ENCODE results near the gene ERFE. TPM values are rescaled to one million over a fixed set of nuclear protein-coding genes. Genes with fewer than 3 reads are reported as not detected.
"Not testable (repeated sequence)": the region's sequence is repeated elsewhere in the genome, so short reads cannot be mapped to it uniquely, and the experiment has no call there.

The ERFE gene
- total RNA-seq, 1 donor from 2014 or later: not detected

GRCh38 chr2:238114851-238115660 is 43.7 kb upstream of the ERFE start:
- Mint-ChIP-seq H3K4me3 (no peak overlapping the region), H3K4me1 (no peaks in the 10 kb centered on the region), H3K27ac (no peak overlapping the region), H3K36me3 (no peaks in the 10 kb centered on the region), H3K27me3 (ENCODE audit: insufficient read depth, low read depth) (peaks cover 13% of the 10 kb centered on the region), H3K9me3 (peaks cover 21% of the 10 kb centered on the region)
- no peaks in the 10 kb centered on the region for H3F3A ChIP-seq (ENCODE audit: low read depth)
- no peak for DNase-seq (ENCODE audit: low spot score)
- no peak for TF ChIP-seq EZH2 (IDR thresholded peaks at IDR 0.05)
- TF ChIP-seq EZH2phosphoT487 (IDR thresholded peaks at IDR 0.05): no peak
- TF ChIP-seq, protein P1, sequence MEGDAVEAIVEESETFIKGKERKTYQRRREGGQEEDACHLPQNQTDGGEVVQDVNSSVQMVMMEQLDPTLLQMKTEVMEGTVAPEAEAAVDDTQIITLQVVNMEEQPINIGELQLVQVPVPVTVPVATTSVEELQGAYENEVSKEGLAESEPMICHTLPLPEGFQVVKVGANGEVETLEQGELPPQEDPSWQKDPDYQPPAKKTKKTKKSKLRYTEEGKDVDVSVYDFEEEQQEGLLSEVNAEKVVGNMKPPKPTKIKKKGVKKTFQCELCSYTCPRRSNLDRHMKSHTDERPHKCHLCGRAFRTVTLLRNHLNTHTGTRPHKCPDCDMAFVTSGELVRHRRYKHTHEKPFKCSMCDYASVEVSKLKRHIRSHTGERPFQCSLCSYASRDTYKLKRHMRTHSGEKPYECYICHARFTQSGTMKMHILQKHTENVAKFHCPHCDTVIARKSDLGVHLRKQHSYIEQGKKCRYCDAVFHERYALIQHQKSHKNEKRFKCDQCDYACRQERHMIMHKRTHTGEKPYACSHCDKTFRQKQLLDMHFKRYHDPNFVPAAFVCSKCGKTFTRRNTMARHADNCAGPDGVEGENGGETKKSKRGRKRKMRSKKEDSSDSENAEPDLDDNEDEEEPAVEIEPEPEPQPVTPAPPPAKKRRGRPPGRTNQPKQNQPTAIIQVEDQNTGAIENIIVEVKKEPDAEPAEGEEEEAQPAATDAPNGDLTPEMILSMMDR (IDR thresholded peaks at IDR 0.05): no peak
- no peak overlapping the region for H3K9ac ChIP-seq
- H3K4me3 ChIP-seq: no peak overlapping the region
- peaks cover 14% of the 10 kb centered on the region for H3K27me3 ChIP-seq
- no peak overlapping the region for H2AFZ ChIP-seq (replicated peaks)
- H3K27ac ChIP-seq: no peak overlapping the region
- H3K4me2 ChIP-seq: no peak overlapping the region
- H3K36me3 ChIP-seq: no peaks in the 10 kb centered on the region
- no peaks in the 10 kb centered on the region for H3K79me2 ChIP-seq (ENCODE audit: low read depth)
- no peaks in the 10 kb centered on the region for H3K4me1 ChIP-seq
- H3K9me3 ChIP-seq (ENCODE audit: low read depth): peaks cover 10% of the 10 kb centered on the region
- no peaks in the 10 kb centered on the region for H4K20me1 ChIP-seq (ENCODE audit: low read depth)

- not testable (repeated sequence) for H3K9ac ChIP-seq; H2AFZ ChIP-seq (replicated peaks); H3K4me2 ChIP-seq; H3K4me1 Mint-ChIP-seq; H3K36me3 ChIP-seq; H3K27ac Mint-ChIP-seq; H3K4me3 Mint-ChIP-seq; H3K36me3 Mint-ChIP-seq; H3K4me3 ChIP-seq; DNase-seq (ENCODE audit: low spot score); H3K27ac ChIP-seq; H3K4me1 ChIP-seq; H3F3A ChIP-seq (ENCODE audit: low read depth); H3K79me2 ChIP-seq (ENCODE audit: low read depth); H4K20me1 ChIP-seq (ENCODE audit: low read depth); H3K9me3 ChIP-seq (ENCODE audit: low read depth)
- H3K27me3 ChIP-seq: peaks cover 14% of the 10 kb centered on the region
- Mint-ChIP-seq H3K27me3 (ENCODE audit: insufficient read depth, low read depth) (peaks cover 13% of the 10 kb centered on the region), H3K9me3 (peaks cover 21% of the 10 kb centered on the region)
Observed at GRCh38 chr2:238115709-238116108, 43.1 kb upstream of the ERFE start.

GRCh38 chr2:238116298-238117198 is 42.2 kb upstream of the ERFE start:
- H3K79me2 ChIP-seq (ENCODE audit: low read depth): no peaks in the 10 kb centered on the region
- no peaks in the 10 kb centered on the region for H3K36me3 ChIP-seq
- DNase-seq (ENCODE audit: low spot score): no peak
- no peaks in the 10 kb centered on the region for H3F3A ChIP-seq (ENCODE audit: low read depth)
- no peak overlapping the region for H3K27ac ChIP-seq
- no peaks in the 10 kb centered on the region for H4K20me1 ChIP-seq (ENCODE audit: low read depth)
- Mint-ChIP-seq H3K9me3 (peaks cover 21% of the 10 kb centered on the region), H3K27ac (no peak overlapping the region), H3K4me3 (no peak overlapping the region), H3K27me3 (ENCODE audit: insufficient read depth, low read depth) (peaks cover 13% of the 10 kb centered on the region), H3K36me3 (no peaks in the 10 kb centered on the region), H3K4me1 (no peaks in the 10 kb centered on the region)
- TF ChIP-seq EZH2phosphoT487 (IDR thresholded peaks at IDR 0.05): no peak
- TF ChIP-seq EZH2 (IDR thresholded peaks at IDR 0.05): no peak
- TF ChIP-seq, protein P1 (IDR thresholded peaks at IDR 0.05): no peak
- H3K9me3 ChIP-seq (ENCODE audit: low read depth): peaks cover 10% of the 10 kb centered on the region
- H3K4me2 ChIP-seq: no peak overlapping the region
- H3K27me3 ChIP-seq: peaks cover 14% of the 10 kb centered on the region
- no peak overlapping the region for H3K9ac ChIP-seq
- H2AFZ ChIP-seq (replicated peaks): no peak overlapping the region
- no peak overlapping the region for H3K4me3 ChIP-seq
- peaks cover 7% of the 10 kb centered on the region for H3K4me1 ChIP-seq
